T-helper 2 cell (primary cell): ENCODE data around the gene GFPT1.
"Not testable (repeated sequence)": the region's sequence is repeated elsewhere in the genome, so short reads cannot be mapped to it uniquely, and the experiment has no call there.

Experiments
- DNase-seq, 5 experiments: peaks; one replicate each; pipeline versions ENCODE4 v3.0.0 to v3.0.0-alpha.2; 2012 to 2022

The GFPT1 gene

DNA sequence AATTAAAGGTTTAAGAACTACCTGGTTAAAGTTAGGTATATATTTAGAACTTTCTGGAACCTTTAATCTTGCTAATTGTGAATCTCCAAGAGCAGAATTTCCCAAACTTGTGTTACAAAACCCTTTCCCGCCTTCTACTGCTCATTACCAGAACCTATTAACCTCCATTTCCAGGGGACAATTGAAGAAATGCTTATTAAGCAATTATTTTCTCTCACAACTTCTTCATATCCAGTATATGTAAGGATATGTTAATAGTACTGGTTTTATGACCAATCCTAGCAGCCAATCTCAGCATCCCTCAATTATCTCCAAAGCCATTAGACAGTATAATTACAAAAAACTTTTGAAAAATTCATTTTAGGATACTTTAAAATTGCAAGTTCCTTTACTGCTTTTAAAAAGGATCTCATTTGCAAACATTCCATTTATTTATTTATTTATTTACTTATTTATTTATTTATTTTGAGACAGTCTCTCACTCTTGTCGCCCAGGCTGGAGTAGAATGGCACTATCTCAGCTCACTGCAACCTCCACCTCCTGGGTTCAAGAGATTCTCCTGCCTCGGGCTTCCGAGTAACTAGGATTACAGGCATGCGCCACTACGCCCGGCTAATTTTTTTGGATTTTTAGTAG is 3.7 kb downstream of the GFPT1 start:
- no peak for DNase-seq

DNA sequence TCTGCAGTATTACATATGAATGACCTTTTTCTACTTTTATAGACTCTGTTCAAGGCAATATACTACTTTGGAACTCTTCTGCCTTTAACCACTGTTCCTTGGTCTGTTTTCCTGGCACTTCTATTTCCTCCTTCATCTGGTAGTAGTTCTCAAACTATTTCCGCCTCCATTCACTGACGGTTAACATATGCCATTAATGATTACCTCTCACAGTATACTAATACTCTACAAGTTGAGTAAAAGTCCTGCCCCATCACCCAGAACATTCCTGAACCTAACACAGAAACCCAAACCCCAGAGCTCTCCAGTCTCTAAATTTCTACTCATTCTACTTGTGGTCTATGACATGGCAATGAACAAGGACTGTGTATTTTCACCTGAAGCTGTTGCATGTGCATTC is 4.5 kb downstream of the GFPT1 start:
- no peak for DNase-seq

DNA sequence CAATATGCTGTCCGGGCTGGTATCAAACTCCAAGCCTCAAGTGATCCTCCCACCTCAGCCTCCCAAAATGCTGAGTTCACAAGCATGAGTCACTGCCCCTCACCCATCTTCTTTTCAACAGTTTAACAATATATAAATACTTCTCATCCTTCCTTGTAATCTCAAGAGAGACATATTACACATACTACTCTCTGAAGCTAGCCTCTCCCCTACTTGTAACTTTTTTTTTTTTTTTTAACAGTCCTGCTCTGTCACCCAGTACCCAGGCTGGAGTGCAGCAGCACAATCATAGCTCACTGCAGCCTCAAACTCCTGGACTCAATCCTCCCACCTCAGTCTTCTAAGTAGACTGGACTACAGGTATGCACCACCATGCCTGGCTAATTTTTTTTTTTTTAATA is 5.7 kb downstream of the GFPT1 start:
- DNase-seq, result peak in 1 of 5 experiments; percentile 21

DNA sequence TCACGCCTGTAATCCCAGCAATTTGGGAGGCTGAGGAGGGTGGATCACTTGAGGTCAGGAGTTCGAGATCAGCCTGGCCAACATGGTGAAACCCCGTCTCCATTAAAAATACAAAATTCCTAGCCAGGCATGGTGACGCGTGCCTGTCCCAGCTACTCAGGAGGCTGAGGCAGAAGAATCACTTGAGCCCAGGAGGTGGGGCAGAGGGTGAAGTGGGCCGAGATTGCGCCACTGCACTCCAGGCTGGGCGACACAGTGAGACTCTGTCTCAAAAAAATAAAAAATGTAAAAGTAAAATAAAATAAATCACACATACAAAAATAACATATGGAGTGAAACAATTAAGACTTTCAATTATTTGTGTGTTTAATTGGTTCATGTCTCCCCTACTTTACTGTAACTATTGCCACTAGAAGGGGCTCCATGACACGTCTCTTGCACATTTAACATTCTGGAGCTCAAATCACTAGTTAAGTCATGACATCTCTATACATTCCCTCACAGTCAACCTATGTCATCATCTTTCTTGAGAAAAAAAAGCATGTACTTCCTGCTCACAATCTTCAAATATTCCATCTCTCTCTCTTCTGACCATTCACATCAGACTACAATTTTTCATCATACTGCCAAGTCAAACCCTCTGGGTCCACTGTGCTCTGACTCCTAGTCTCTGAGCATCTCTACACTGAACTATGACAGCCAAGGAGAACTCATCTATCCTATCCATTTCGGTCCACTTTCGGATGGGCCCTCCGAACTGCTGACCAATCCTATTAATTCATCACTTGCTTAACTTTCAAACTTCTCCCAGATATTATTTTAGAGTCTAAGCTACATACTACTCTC is 6.7 kb downstream of the GFPT1 start:
- DNase-seq, result no peak

DNA sequence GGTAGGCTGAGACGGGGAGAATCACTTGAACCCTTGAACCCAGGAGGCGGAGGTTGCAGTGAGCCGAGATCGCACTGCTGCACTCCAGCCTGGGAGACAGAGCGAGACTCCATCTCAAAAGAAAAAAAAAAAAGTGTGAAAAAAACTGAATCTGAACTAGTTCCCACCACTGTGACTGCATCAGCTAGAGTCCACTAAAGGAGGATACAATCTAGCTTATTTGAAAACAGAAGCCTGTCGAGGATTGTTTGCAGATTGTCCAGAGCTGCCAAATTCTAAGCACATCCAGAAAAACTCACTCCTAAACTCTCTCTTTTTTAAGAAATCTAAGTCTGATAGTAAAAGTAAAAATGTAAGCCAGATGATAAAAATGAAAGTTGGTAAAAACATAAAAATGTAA is 10.6 kb downstream of the GFPT1 start:
- no peak for DNase-seq

DNA sequence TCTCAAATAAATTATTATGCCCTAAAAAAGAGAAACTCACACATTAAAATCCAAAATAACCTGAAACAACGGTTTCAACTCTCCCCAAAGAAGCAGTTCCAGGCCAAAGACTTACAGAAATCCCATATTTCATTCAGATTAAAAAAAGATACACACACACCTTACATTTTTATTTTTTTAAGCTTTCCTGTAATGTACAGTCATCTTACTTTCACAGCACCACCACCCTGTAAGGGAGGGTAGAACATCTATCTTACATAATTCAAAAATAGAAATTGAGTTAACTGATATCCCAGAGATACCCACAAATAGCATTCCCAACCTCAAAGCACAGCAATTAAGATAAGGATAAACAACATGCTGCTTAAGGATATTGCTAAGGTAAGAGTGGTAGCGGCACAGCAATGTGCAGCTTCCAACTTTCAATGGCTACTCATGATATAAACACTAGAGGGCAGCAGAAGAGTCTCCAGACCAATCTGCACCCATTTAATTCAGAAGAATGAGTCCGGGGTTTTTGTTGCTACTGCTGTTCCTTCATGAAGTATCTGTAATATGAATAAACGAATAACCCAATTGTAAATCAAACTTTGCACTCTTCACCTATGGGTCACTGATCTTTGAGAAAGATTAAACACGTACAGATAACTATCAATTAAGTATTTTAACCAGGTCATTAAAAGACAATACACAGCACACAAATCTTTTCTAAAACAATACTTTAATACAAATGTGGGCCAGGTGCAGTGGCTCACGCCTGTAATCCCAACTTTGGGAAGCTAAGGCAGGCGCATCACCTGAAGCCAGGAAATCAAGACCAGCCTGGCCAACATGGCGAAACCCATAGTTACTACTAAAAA is 11.3 kb downstream of the GFPT1 start:
- DNase-seq, result peak in 2 of 5 experiments; percentile 19 to 65

DNA sequence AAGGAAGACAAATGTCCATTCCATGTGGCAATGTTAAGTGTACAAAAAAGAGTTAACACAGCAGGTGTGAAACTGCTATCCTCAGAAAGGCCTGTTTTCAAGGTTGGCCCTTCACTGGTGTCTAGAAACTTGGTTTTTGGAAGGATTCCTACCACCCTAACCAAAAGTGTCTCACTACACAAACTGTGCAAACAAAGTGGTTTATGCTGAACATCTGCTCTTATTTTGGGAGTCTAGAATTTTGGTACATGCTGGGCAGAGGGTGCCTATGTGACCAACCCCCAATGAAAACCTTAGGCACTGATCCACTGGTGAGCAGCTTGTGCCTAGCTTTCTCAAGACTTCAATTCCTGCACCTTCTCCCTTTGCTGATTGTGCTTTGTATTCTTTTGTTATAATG is 14.3 kb downstream of the GFPT1 start:
- DNase-seq, result no peak

DNA sequence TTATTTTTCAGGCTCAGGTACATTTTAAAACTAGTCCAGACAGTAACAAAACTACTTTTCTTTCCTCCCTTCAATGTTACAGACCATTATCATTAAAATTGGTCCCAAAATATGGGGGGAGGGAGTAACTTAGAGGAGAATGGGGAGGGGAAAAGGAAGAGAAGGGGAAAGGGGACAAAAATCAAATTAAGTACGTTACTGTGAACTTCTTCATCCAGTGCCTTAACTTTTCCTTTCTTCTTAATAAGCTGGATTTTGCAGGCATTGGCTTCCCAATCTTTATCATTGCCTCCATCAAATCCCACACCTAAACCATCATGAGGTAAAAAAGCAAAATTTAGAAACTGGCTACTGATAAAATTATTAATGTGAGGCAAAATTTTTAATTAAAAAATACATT is 17.2 kb downstream of the GFPT1 start:
- no peak for DNase-seq

DNA sequence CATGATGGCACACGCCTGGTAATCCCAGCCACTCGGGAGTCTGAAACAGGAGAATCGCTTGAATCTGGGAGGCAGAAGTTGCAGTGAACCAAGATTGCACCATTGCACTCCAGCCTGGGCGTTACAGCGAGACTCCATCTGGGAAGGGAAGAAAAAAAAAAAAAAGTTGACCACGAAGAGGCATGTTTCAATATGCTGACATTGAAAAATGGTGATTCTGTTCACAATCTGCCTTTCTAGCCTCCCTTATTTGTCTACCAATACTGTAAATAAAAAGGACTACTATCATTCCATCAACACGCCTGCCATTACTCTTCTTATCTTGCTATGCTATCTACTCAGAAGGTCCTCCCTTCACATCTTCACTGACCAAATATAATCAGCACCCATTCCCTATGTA is 18.4 kb downstream of the GFPT1 start:
- no peak for DNase-seq

DNA sequence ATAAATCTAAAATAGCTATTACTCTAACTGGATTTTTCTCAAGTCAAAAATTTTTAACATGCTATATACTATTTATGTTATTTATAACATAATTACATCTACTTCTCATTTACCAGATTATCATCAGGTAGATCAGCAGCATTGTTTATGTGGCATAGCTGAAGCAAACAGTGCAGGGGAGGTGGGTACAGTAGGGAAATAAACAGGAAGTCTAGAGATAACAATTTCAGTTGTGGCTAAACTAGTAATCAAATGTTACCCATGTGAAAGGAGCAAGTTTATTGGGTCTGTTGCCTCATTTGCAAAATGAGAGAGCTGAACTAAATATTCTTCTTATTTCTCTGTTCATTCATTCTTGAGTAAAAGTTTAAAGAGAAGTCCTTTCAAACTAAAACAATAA is 27.7 kb downstream of the GFPT1 start:
- DNase-seq, result peak in 1 of 5 experiments; percentile 78

DNA sequence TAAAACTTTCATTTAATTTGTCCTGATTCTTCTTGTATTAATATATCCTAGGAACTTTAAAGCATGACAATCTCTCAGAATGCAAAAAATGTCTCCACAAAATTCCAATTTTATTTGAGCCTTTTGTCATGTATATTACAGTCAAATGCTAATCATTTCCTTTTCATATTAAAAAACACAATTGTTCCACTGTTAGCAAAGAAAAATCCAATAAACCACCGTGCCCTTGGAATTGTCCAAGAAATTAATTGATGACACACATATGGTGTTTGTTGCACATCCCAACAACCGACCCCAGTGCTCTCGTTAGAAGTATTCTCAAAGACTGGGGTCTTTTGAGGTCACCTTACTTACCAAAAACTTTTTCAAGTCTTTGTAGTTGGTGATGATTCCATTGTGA is 28.1 kb downstream of the GFPT1 start:
- no peak for DNase-seq

DNA sequence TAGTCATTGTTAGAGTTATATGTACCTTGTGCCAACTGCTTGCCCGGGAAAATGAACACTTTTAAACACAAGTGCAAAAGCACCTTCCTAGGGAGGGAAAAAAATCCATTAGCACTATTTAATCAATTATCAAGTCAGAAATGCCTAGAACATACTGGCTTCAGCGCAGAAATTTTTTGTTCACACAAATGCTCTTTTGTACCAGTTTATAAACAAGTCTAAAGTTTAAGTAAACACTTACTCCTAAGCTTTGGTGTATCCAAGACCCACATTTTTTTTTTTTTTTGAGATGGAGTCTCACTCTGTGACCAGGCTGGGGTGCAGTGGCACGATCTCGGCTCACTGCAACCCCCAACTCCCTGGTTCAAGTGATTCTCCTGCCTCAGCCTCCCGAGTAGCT is 30.6 kb downstream of the GFPT1 start:
- no peak for DNase-seq

DNA sequence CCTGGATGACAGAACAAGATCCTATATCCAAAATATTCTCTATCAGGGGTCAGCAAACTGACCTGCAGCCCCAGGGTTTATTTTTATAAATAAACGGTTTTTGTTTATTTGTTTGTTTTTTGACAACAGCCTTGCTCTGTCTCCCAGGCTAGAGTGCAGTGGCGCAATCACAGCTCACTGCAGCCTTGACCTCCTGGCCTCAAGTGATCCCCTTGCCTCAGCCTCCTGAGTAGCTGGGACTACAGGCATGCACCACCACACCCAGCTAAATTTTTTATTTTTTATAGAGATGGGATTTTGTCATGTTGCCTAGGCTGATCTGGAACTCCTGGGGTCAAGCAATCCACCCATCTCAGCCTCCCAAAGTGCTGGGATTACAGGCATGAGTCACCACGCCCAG is 32.1 kb downstream of the GFPT1 start:
- DNase-seq, result not testable (repeated sequence)

DNA sequence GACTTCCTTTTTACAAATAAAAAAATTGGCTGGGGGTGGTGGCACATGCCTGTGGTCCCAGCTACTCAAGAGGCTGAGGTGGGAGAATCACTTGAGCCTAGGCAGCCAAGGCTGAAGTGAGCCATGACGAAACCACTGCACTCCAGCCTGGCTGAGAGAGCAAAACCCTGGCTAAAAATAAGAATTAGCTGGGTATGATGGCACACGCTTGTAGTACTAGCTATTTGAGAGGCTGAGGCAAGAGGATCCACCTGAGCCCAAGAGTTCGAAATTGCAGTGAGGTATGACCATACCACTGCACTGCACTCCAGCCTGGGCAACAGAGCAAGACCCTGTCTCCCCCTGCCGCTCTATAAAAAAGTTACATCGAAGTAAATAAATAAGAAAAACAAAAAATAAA is 33.7 kb downstream of the GFPT1 start:
- DNase-seq, result no peak

DNA sequence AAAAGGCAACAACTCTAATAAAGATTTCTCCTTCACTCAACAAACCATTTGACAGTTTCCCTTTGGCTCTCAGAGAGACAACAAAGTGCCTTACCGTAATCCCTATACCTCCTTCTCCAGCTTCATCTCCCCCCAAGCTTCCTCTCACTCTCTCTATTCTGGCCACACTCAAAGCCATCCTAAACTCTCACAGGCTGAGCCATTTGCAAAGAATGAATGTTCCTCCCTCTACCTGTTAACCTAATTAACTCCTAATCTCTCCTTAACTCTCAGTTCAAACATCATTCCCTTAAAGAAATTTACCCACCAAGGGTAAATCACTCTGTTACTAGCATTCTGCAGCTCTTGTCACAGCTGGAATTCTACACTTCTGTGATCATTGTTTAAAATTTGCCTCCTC is 38.2 kb downstream of the GFPT1 start:
- DNase-seq, result no peak

DNA sequence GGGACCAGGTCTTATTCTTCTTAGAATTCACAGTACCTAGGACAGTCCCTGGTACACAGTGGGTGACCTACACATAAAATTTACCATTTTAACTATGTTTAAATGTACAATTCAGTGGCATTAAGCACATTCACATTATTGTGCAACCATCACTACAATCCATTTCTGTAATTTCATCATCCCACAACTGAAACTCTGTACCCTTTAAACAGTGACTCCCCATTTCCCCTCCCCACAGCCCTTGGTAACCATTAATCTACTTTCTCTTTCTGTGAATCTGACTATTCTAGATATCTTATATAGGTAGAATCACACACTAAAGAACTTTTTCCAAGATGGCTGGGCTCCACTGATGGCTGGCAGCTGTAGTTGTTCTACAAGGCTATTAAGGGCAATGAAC is 41.6 kb downstream of the GFPT1 start:
- DNase-seq, result peak in 1 of 5 experiments; percentile 2

DNA sequence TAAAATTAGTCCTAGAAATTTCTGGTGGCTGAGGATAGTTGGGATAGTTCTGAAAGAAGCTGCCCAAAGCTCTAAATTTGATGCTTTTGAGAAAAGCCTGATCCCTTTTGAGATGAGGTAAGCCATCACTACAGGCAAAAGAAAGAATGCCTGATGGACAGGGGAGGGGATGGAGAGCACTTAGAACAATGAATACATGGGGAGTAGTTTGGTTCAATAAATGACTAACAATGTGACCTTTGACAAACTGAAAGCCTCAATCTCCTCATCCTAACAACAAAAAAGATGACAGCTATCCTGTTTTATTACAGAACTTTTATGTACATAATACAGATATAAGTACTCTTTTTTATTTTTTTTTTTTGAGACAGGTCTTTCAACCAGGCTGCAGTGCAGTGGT is 42.7 kb downstream of the GFPT1 start:
- DNase-seq, result no peak

DNA sequence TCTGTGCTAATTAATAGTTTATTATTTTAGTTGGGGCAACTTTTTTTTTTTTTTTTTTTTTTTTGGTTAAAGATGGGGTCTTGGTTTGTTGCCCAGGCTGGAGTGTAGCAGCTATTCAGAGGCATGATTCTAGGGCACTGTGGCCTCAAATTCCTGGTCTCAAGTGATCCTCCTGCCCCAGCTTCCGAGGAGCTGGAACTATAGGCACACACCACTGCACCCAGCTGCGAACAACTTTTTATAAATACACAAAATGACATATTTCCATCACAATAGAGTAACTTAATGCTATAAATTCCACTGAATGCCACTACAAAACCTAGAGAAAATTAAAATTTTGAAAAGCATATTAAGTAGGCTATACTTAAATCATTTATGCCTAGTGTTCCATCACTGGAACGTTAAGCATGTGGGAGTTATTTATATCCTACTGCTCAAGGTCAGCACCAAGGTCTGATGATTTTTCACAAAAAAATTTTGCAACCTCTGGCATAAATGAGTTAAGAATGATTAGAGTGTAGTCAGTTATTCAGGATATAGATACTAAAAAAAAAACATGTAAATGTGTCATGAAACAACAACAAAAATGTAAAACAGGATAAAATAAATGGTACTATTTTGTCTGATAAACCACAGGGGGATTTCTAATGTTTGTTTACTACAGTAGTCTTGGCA is 46.8 kb downstream of the GFPT1 start:
- DNase-seq, result no peak

DNA sequence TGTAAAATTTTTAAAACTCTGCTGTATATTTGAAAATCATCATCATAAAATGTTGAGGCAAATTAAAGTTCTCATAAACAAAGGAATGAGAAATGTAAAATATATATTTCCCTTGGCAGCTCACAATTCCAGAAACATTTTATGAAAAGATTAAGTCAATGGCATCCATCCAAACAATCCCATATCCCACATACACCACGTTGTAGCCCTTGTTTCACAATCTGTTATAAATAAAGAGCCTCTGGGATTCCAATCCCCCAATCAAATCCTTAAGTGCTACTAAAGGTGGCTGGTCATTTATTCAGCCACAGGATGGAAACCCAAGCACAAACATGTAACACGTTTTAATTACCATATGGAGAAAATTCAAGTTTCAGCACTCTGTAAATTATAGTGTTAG is 51.7 kb downstream of the GFPT1 start:
- DNase-seq, result no peak

DNA sequence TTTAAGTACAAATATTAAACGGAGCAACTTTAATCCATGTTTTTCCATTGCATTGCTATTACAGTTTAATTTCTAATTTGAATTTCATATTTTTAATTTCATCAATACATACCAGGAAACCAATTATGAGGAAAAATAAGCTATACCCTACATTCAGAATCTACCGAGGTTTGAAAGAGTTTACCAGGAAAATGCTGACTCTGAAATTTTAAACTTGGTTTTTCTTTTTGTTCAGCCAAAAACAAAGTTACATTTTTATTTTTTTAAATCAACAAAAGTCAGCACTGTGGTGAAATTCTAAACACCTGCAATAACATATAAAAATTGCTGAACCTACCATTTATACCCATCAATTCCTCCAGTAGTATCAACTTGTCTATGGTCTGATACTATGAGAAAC is 53.7 kb downstream of the GFPT1 start:
- no peak for DNase-seq

DNA sequence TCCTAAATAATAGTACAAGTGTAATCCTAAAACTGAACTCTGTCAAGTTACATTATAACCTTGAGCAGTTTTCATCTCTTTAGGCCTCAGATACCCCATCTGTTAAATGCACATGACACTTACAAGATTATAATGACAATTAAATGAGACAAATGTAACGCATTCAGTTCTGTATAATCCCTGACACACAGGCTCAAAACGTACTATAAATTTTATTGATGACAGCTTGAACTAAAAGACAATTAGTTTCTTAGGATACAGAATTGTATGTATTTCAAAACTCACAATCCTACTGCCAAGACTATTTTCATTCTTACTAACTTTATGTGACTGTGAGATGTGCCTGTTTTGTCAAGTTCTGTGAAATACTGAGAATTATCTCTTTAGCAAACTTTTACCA is 56.2 kb downstream of the GFPT1 start:
- DNase-seq, result no peak

DNA sequence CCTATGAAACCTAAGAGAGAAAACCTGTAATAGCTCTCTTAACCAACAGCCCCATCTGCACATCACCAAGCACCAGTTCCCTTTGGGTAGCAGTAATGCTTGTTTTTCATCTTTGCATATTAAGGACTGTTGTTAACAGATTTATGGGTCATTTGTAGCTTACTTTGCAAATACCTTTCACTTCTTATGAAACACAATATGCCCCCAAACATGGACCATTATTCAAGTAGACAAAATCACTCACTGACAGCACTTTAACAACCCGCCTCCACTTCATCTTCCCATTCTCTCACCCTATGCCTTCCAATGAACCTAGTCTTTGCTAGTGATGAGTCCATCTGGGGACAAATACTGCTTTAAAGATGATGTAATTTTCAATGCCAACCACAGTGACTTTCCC is 64.4 kb downstream of the GFPT1 start:
- no peak for DNase-seq

DNA sequence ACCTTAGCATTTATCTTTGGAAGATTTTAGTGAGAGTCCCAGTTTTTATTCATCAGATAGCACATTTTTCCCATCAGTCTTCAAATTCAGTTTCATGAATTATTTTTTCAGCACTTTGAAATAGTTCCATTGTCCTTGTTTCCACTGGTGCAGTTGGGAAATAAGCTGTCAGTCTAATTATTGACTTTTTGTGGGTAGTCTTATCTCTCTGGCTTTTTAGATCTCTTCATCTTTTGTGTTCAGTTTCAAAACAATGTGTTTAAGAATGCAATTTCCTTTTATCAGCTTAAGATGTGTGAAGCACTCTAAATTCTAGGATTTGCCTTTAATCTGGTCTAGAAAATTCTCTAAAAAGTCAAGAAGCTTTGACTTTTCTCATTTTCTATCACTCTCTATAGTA is 70.5 kb downstream of the GFPT1 start:
- peak in 1 of 5 experiments; percentile 12 for DNase-seq
